ENCODE measurements around the gene PSMD1. TPM values are rescaled to one million over a fixed set of nuclear protein-coding genes. Genes with fewer than 3 reads are reported as not detected.
"Not testable (repeated sequence)": the region's sequence is repeated elsewhere in the genome, so short reads cannot be mapped to it uniquely, and the experiment has no call there.

PSMD1 gene
- total RNA-seq, 1 donor from 2014 or later, result 83.3 TPM

- no peak overlapping the region for H3K27ac Mint-ChIP-seq
- no peak overlapping the region for H3K4me3 Mint-ChIP-seq
- peaks cover 21% of the 10 kb centered on the region for H3K4me1 Mint-ChIP-seq
- no peak for TF ChIP-seq CTCF (IDR thresholded peaks at IDR 0.05; ENCODE audit: unreplicated experiment)
- H3K9me3 Mint-ChIP-seq, result no peaks in the 10 kb centered on the region
- H3K27me3 Mint-ChIP-seq (ENCODE audit: low read depth), result no peaks in the 10 kb centered on the region
- DNase-seq (ENCODE audit: low spot score in 2 of 2, unreplicated experiment in 2 of 2), result no peak
- H3K36me3 Mint-ChIP-seq, result peaks cover 26% of the 10 kb centered on the region
Measured at GRCh38 chr2:231062776-231063175, 6.1 kb downstream of the PSMD1 start.

- Mint-ChIP-seq H3K27me3 (ENCODE audit: low read depth) (no peaks in the 10 kb centered on the region), H3K4me1 (peaks cover 15% of the 10 kb centered on the region), H3K4me3 (no peak overlapping the region), H3K9me3 (no peaks in the 10 kb centered on the region), H3K36me3 (peaks cover 28% of the 10 kb centered on the region), H3K27ac (no peak overlapping the region)
- no peak for DNase-seq (ENCODE audit: low spot score in 2 of 2, unreplicated experiment in 2 of 2)
- TF ChIP-seq CTCF (IDR thresholded peaks at IDR 0.05; ENCODE audit: unreplicated experiment), result no peak
Measured at GRCh38 chr2:231063347-231063746, 6.7 kb downstream of the PSMD1 start.

- no peak for TF ChIP-seq CTCF (IDR thresholded peaks at IDR 0.05; ENCODE audit: unreplicated experiment)
- Mint-ChIP-seq H3K36me3 (peaks cover 32% of the 10 kb centered on the region), H3K27ac (no peak overlapping the region), H3K4me1 (no peaks in the 10 kb centered on the region), H3K4me3 (no peak overlapping the region), H3K9me3 (no peaks in the 10 kb centered on the region), H3K27me3 (ENCODE audit: low read depth) (no peaks in the 10 kb centered on the region)
- no peak for DNase-seq (ENCODE audit: low spot score in 2 of 2, unreplicated experiment in 2 of 2)
Measured at GRCh38 chr2:231065966-231066365, 9.3 kb downstream of the PSMD1 start.

- H3K9me3 Mint-ChIP-seq; H3K27ac Mint-ChIP-seq; H3K4me3 Mint-ChIP-seq; H3K4me1 Mint-ChIP-seq; DNase-seq (ENCODE audit: low spot score in 2 of 2, unreplicated experiment in 2 of 2); H3K27me3 Mint-ChIP-seq (ENCODE audit: low read depth): not testable (repeated sequence)
- H3K36me3 Mint-ChIP-seq, result peaks cover 28% of the 10 kb centered on the region
Measured at GRCh38 chr2:231067531-231067930, 10.9 kb downstream of the PSMD1 start.

GRCh38 chr2:231068525-231069222 lies 12.0 kb downstream of the PSMD1 start:
- no peak overlapping the region for H3K27ac Mint-ChIP-seq

More at GRCh38 chr2:231068525-231069222, 12.0 kb downstream of the PSMD1 start:
- DNase-seq (ENCODE audit: low spot score in 2 of 2, unreplicated experiment in 2 of 2), result no peak
- Mint-ChIP-seq H3K9me3 (no peaks in the 10 kb centered on the region), H3K36me3 (peaks cover 21% of the 10 kb centered on the region), H3K4me3 (no peak overlapping the region), H3K27me3 (ENCODE audit: low read depth) (no peaks in the 10 kb centered on the region), H3K4me1 (no peaks in the 10 kb centered on the region)
- no peak for TF ChIP-seq CTCF (IDR thresholded peaks at IDR 0.05; ENCODE audit: unreplicated experiment)
